NB4 (cell line): ENCODE measurements around the gene ADCY2.

Source experiments
- MAX ChIP-seq: IDR thresholded peaks from 2 replicates; pipeline ENCODE4 v1.6.1; 2011; ENCODE audit warnings: low read depth, low read length
- POLR2A ChIP-seq: IDR thresholded peaks from 2 replicates; pipeline ENCODE4 v1.6.1; 2011; ENCODE audit warnings: mild to moderate bottlenecking; ENCODE audit not compliant: insufficient read length; ENCODE audit errors: extremely low read depth
- TF ChIP-seq, protein P1 (sequence below): IDR thresholded peaks from one replicate; pipeline ENCODE4 v1.5.1; 2012; ENCODE audit warnings: low read depth, low read length

GRCh38 chr5:7585807-7586206, 189.9 kb downstream of the ADCY2 start:
- TF ChIP-seq, protein P1, sequence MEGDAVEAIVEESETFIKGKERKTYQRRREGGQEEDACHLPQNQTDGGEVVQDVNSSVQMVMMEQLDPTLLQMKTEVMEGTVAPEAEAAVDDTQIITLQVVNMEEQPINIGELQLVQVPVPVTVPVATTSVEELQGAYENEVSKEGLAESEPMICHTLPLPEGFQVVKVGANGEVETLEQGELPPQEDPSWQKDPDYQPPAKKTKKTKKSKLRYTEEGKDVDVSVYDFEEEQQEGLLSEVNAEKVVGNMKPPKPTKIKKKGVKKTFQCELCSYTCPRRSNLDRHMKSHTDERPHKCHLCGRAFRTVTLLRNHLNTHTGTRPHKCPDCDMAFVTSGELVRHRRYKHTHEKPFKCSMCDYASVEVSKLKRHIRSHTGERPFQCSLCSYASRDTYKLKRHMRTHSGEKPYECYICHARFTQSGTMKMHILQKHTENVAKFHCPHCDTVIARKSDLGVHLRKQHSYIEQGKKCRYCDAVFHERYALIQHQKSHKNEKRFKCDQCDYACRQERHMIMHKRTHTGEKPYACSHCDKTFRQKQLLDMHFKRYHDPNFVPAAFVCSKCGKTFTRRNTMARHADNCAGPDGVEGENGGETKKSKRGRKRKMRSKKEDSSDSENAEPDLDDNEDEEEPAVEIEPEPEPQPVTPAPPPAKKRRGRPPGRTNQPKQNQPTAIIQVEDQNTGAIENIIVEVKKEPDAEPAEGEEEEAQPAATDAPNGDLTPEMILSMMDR, result no peak
- no peak for TF ChIP-seq MAX
- TF ChIP-seq POLR2A, result no peak
